T-cell (primary cell): ENCODE results near the gene CPNE4. TPM values are rescaled to one million over a fixed set of nuclear protein-coding genes. Genes with fewer than 3 reads are reported as not detected.

ENCODE experiments used
- ATAC-seq, 4 experiments: fragments of 200-7000 bp in 3 of 4; fragments of 150-1000 bp in 1 of 4; cut with Tn5 transposase; replicated peaks in 1 of 4; 1 replicate in 3 of 4; 2 replicates in 1 of 4; pipeline ENCODE4 v1.10.0; 2021; ENCODE audit warnings: moderate library complexity in 3 of 4, mild to moderate bottlenecking in 2 of 4, moderate number of reproducible peaks in 1 of 4
- CTCF ChIA-PET, 2 donors: fragments of 300-600 bp; sonication (Branson Sonifier 250); formaldehyde crosslinking; loops; one replicate each; lab custom pipeline; 2022; ENCODE audit warnings: antibody characterized with exemption in 2 of 2; lab: Charles Lee
- POLR2A ChIA-PET, 2 donors: fragments of 300-600 bp; sonication (Branson Sonifier 250); formaldehyde crosslinking; loops; one replicate each; lab custom pipeline; 2022; ENCODE audit warnings: antibody characterized with exemption in 2 of 2; lab: Charles Lee
- DNase-seq, 35 experiments: peaks; one replicate each; pipeline versions ENCODE4 v3.0.0 to v3.0.0-alpha.2; 2013 to 2023
- H3K27ac ChIP-seq: one replicate; pipeline ENCODE4 v1.5.1; 2013; ENCODE audit warnings: low read length
- H3K27me3 ChIP-seq, 2 experiments: replicated peaks in 1 of 2; 1 replicate in 1 of 2; 2 replicates in 1 of 2; pipeline versions ENCODE4 v1.6.1 to v1.7.0; 2013; ENCODE audit warnings: low read length in 1 of 2, mixed read lengths in 1 of 2; ENCODE audit not compliant: control insufficient read depth in 2 of 2, insufficient read depth in 2 of 2; ENCODE audit errors: extremely low read depth in 1 of 2
- H3K36me3 ChIP-seq, 2 donors: 1 replicate in 1 of 2; 2 replicates in 1 of 2; pipeline versions ENCODE4 v1.6.1 to v1.7.0; 2013; ENCODE audit warnings: low read length in 1 of 2; ENCODE audit not compliant: control insufficient read depth in 2 of 2, insufficient read depth in 1 of 2; ENCODE audit errors: extremely low read depth in 1 of 2
- H3K4me1 ChIP-seq, 2 experiments: 1 replicate in 1 of 2; 2 replicates in 1 of 2; pipeline versions ENCODE4 v1.6.1 to v1.7.0; 2013; ENCODE audit warnings: low read length in 2 of 2, mixed read lengths in 1 of 2; ENCODE audit not compliant: insufficient read depth in 2 of 2, control insufficient read depth in 1 of 2; ENCODE audit errors: extremely low read depth in 1 of 2
- H3K4me3 ChIP-seq, 2 donors: 1 replicate in 1 of 2; 2 replicates in 1 of 2; pipeline versions ENCODE4 v1.5.1 to v1.7.0; 2013; ENCODE audit warnings: mild to moderate bottlenecking in 2 of 2, low read length in 1 of 2, moderate library complexity in 1 of 2; ENCODE audit not compliant: control insufficient read depth in 1 of 2; ENCODE audit errors: extremely low read depth in 1 of 2
- H3K9me3 ChIP-seq: 2 replicates; pipeline ENCODE4 v1.7.0; 2013
- H3K27ac Mint-ChIP-seq, 2 donors: one replicate each; pipeline ENCODE4 v1.8.0; 2020 to 2021; ENCODE audit warnings: mild to moderate bottlenecking in 2 of 2, mixed read lengths in 2 of 2
- H3K27me3 Mint-ChIP-seq, 2 donors: one replicate each; pipeline ENCODE4 v1.8.0; 2021 to 2022; ENCODE audit warnings: mixed read lengths in 2 of 2
- H3K36me3 Mint-ChIP-seq: one replicate; pipeline ENCODE4 v1.8.0; 2021; ENCODE audit warnings: mixed read lengths
- H3K4me1 Mint-ChIP-seq, 3 donors: one replicate each; pipeline ENCODE4 v1.8.0; 2020 to 2022; ENCODE audit warnings: mixed read lengths in 3 of 3, mild to moderate bottlenecking in 1 of 3
- H3K4me3 Mint-ChIP-seq, 3 donors: one replicate each; pipeline ENCODE4 v1.8.0; 2020 to 2022; ENCODE audit warnings: mild to moderate bottlenecking in 3 of 3, mixed read lengths in 3 of 3, moderate library complexity in 3 of 3
- H3K9me3 Mint-ChIP-seq, 3 donors: one replicate each; pipeline ENCODE4 v1.8.0; 2020 to 2022; ENCODE audit warnings: mixed read lengths in 3 of 3
- WGBS: methylation state at CpG from one replicate; pipeline ENCODE4 v1.1.5; 2013; ENCODE audit warnings: missing lambda C conversion rate; ENCODE audit not compliant: insufficient coverage; 5-methylcytosine and 5-hydroxymethylcytosine counted together
- total RNA-seq, 35 experiments: library from RNA in 6 of 35; stranded (reverse) in 6 of 35; fragments of 120-200 nt in 1 of 35; gene quantifications; one replicate each; pipeline versions ENCODE4 v1.2.1 to v1.2.4 and lab custom pipeline; 2013 to 2026

The CPNE4 gene
- total RNA-seq, 5 donors from 2014 or later (not counting 1 experiment from before 2014, with no cell fraction given): not detected

- Mint-ChIP-seq H3K4me3 (no peak overlapping the region), H3K36me3 (no peaks in the 10 kb centered on the region), H3K9me3 (peaks cover 0 to 13% (median 5%) of the 10 kb centered on the region in 3 donors), H3K27ac (no peak overlapping the region), H3K27me3 (peaks cover 5 to 7% of the 10 kb centered on the region in 2 donors), H3K4me1 (no peaks in the 10 kb centered on the region)
- ChIA-PET CTCF (no interaction called here), POLR2A (no interaction called here)
- Histone ChIP-seq H3K9me3 (no peaks in the 10 kb centered on the region), H3K27ac (no peak overlapping the region), H3K4me3 (no peak overlapping the region), H3K27me3 (no peaks in the 10 kb centered on the region), H3K36me3 (no peaks in the 10 kb centered on the region), H3K4me1 (no peaks in the 10 kb centered on the region)
- no CpG with 5 or more reads among the region's 1 CpG for WGBS
- DNase-seq (no peak), ATAC-seq (no peak)
These were observed 376.0 kb downstream of the CPNE4 start for GRCh38 chr3:131658771-131659170.

GRCh38 chr3:131658115-131658514, 376.7 kb downstream of the CPNE4 start:
- H3K27ac ChIP-seq: no peak overlapping the region
- no peaks in the 10 kb centered on the region for H3K36me3 ChIP-seq
- peaks cover 0 to 2% of the 10 kb centered on the region in 2 experiments for H3K27me3 ChIP-seq
- Mint-ChIP-seq H3K9me3 (peaks cover 0 to 13% (median 5%) of the 10 kb centered on the region in 3 donors), H3K4me3 (no peak overlapping the region), H3K36me3 (no peaks in the 10 kb centered on the region), H3K4me1 (no peaks in the 10 kb centered on the region), H3K27me3 (peaks cover 5 to 7% of the 10 kb centered on the region in 2 donors), H3K27ac (no peak overlapping the region)
- POLR2A ChIA-PET: no interaction called here
- no peaks in the 10 kb centered on the region for H3K9me3 ChIP-seq
- H3K4me1 ChIP-seq: no peaks in the 10 kb centered on the region
- H3K4me3 ChIP-seq: no peak overlapping the region
- CTCF ChIA-PET: no interaction called here
- ATAC-seq: no peak
- DNase-seq: no peak
- 88% methylated on average over 1 of the region's 3 CpGs for WGBS

GRCh38 chr3:131655070-131655690, 379.6 kb downstream of the CPNE4 start:
- H3K27me3 Mint-ChIP-seq: peaks cover 0 to 7% of the 10 kb centered on the region in 2 donors
- POLR2A ChIA-PET: no interaction called here
- H3K36me3 Mint-ChIP-seq: no peaks in the 10 kb centered on the region

GRCh38 chr3:131645638-131646037, 389.2 kb downstream of the CPNE4 start:
- H3K27me3 Mint-ChIP-seq: peaks cover 0 to 3% of the 10 kb centered on the region in 2 donors
- Histone ChIP-seq H3K36me3 (no peaks in the 10 kb centered on the region), H3K27ac (no peak overlapping the region), H3K27me3 (no peaks in the 10 kb centered on the region), H3K9me3 (no peaks in the 10 kb centered on the region), H3K4me3 (no peak overlapping the region), H3K4me1 (no peaks in the 10 kb centered on the region)
- POLR2A ChIA-PET: no interaction called here
- H3K36me3 Mint-ChIP-seq: no peaks in the 10 kb centered on the region
- peaks cover 0 to 5% (median 0%) of the 10 kb centered on the region in 3 donors for H3K9me3 Mint-ChIP-seq
- CTCF ChIA-PET: no interaction called here
- no peak overlapping the region for H3K4me3 Mint-ChIP-seq
- no peak overlapping the region for H3K27ac Mint-ChIP-seq
- H3K4me1 Mint-ChIP-seq: no peaks in the 10 kb centered on the region
- no peak for ATAC-seq
- DNase-seq: no peak

More at GRCh38 chr3:131655070-131655690, 379.6 kb downstream of the CPNE4 start:
- no peak for DNase-seq
- CTCF ChIA-PET: no interaction called here
- no peaks in the 10 kb centered on the region for H3K4me1 Mint-ChIP-seq
- no peaks in the 10 kb centered on the region for H3K9me3 Mint-ChIP-seq
- no peak overlapping the region for H3K4me3 ChIP-seq
- 89% methylated on average over 4 of the region's 7 CpGs for WGBS
- no peaks in the 10 kb centered on the region for H3K4me1 ChIP-seq
- no peak overlapping the region for H3K4me3 Mint-ChIP-seq
- no peak overlapping the region for H3K27ac Mint-ChIP-seq
- H3K27me3 ChIP-seq: peaks cover 0 to 3% of the 10 kb centered on the region in 2 experiments
- no peak overlapping the region for H3K27ac ChIP-seq
- no peaks in the 10 kb centered on the region for H3K36me3 ChIP-seq
- H3K9me3 ChIP-seq: no peaks in the 10 kb centered on the region
- no peak for ATAC-seq

- H3K9me3 Mint-ChIP-seq: peaks cover 0 to 3% (median 0%) of the 10 kb centered on the region in 3 donors
These were observed 398.5 kb downstream of the CPNE4 start for GRCh38 chr3:131636266-131636775.

GRCh38 chr3:131630807-131631206, 404.0 kb downstream of the CPNE4 start:
- WGBS: no CpG with 5 or more reads among the region's 1 CpG
- ChIA-PET POLR2A (no interaction called here), CTCF (no interaction called here)
- ATAC-seq: no peak
- Mint-ChIP-seq H3K4me1 (no peaks in the 10 kb centered on the region), H3K36me3 (no peaks in the 10 kb centered on the region), H3K27me3 (peaks cover 16 to 23% of the 10 kb centered on the region in 2 donors), H3K4me3 (no peak overlapping the region), H3K27ac (no peak overlapping the region), H3K9me3 (peaks cover 0 to 3% (median 0%) of the 10 kb centered on the region in 3 donors)
- H3K27ac ChIP-seq: no peak overlapping the region
- no peaks in the 10 kb centered on the region for H3K27me3 ChIP-seq
- H3K36me3 ChIP-seq: no peaks in the 10 kb centered on the region
- DNase-seq: no peak
- no peak overlapping the region for H3K4me3 ChIP-seq
- no peaks in the 10 kb centered on the region for H3K9me3 ChIP-seq
- H3K4me1 ChIP-seq: no peaks in the 10 kb centered on the region

More at GRCh38 chr3:131636266-131636775, 398.5 kb downstream of the CPNE4 start:
- WGBS: 91% methylated on average over 3 of the region's 4 CpGs
- Histone ChIP-seq H3K36me3 (no peaks in the 10 kb centered on the region), H3K4me3 (no peak overlapping the region), H3K9me3 (no peaks in the 10 kb centered on the region), H3K27ac (no peak overlapping the region), H3K27me3 (peaks cover 0 to 7% of the 10 kb centered on the region in 2 experiments), H3K4me1 (no peaks in the 10 kb centered on the region)
- CTCF ChIA-PET: no interaction called here
- peaks cover 15 to 18% of the 10 kb centered on the region in 2 donors for H3K27me3 Mint-ChIP-seq
- H3K4me1 Mint-ChIP-seq: no peaks in the 10 kb centered on the region
- no peak overlapping the region for H3K27ac Mint-ChIP-seq
- no peaks in the 10 kb centered on the region for H3K36me3 Mint-ChIP-seq
- DNase-seq (no peak), ATAC-seq (no peak)
- no peak overlapping the region for H3K4me3 Mint-ChIP-seq
- POLR2A ChIA-PET: no interaction called here
